ENCODE results near the gene CCDC27.

Gene CCDC27

GRCh38 chr1:3775490-3776230, 23.4 kb downstream of the CCDC27 start:
- H3K4me1 ChIP-seq (ENCODE audit: insufficient read depth, low read length), result peaks cover 23% of the 10 kb centered on the region
- no peak overlapping the region for H3K9ac ChIP-seq (ENCODE audit: low read length)
- H3K36me3 ChIP-seq (ENCODE audit: insufficient read depth, low read length), result peaks cover 17% of the 10 kb centered on the region
- no peaks in the 10 kb centered on the region for H3K9me3 ChIP-seq (ENCODE audit: low read length)
- no peak overlapping the region for H3K4me3 ChIP-seq (ENCODE audit: low read depth in 1 of 2, low read length in 2 of 2)
- H3K27ac ChIP-seq (ENCODE audit: low read depth, low read length), result no peak overlapping the region
- no peaks in the 10 kb centered on the region for H3K27me3 ChIP-seq (ENCODE audit: control insufficient read depth in 1 of 2, insufficient read depth in 2 of 2, low read length in 2 of 2)

GRCh38 chr1:3776231-3776961, 24.1 kb downstream of the CCDC27 start:
- Histone ChIP-seq H3K9ac (ENCODE audit: low read length) (no peak overlapping the region), H3K4me3 (ENCODE audit: low read depth in 1 of 2, low read length in 2 of 2) (no peak overlapping the region), H3K36me3 (ENCODE audit: insufficient read depth, low read length) (peaks cover 24% of the 10 kb centered on the region), H3K27ac (ENCODE audit: low read depth, low read length) (no peak overlapping the region), H3K4me1 (ENCODE audit: insufficient read depth, low read length) (peaks cover 17% of the 10 kb centered on the region), H3K27me3 (ENCODE audit: control insufficient read depth in 1 of 2, insufficient read depth in 2 of 2, low read length in 2 of 2) (no peaks in the 10 kb centered on the region), H3K9me3 (ENCODE audit: low read length) (no peaks in the 10 kb centered on the region)

GRCh38 chr1:3777078-3777547, 24.9 kb downstream of the CCDC27 start:
- peaks cover 31% of the 10 kb centered on the region for H3K36me3 ChIP-seq (ENCODE audit: insufficient read depth, low read length)
- no peaks in the 10 kb centered on the region for H3K9me3 ChIP-seq (ENCODE audit: low read length)
- H3K4me3 ChIP-seq (ENCODE audit: low read depth in 1 of 2, low read length in 2 of 2), result no peak overlapping the region
- peaks cover 12% of the 10 kb centered on the region for H3K4me1 ChIP-seq (ENCODE audit: insufficient read depth, low read length)
- H3K9ac ChIP-seq (ENCODE audit: low read length), result no peak overlapping the region
- H3K27ac ChIP-seq (ENCODE audit: low read depth, low read length), result no peak overlapping the region
- H3K27me3 ChIP-seq (ENCODE audit: control insufficient read depth in 1 of 2, insufficient read depth in 2 of 2, low read length in 2 of 2), result no peaks in the 10 kb centered on the region

GRCh38 chr1:3777647-3778589, 25.7 kb downstream of the CCDC27 start:
- H3K4me1 ChIP-seq (ENCODE audit: insufficient read depth, low read length), result peaks cover 12% of the 10 kb centered on the region
- no peak overlapping the region for H3K9ac ChIP-seq (ENCODE audit: low read length)
- no peak overlapping the region for H3K4me3 ChIP-seq (ENCODE audit: low read depth in 1 of 2, low read length in 2 of 2)
- H3K9me3 ChIP-seq (ENCODE audit: low read length), result no peaks in the 10 kb centered on the region
- no peak overlapping the region for H3K27ac ChIP-seq (ENCODE audit: low read depth, low read length)
- no peaks in the 10 kb centered on the region for H3K27me3 ChIP-seq (ENCODE audit: control insufficient read depth in 1 of 2, insufficient read depth in 2 of 2, low read length in 2 of 2)
- peaks cover 39% of the 10 kb centered on the region for H3K36me3 ChIP-seq (ENCODE audit: insufficient read depth, low read length)

GRCh38 chr1:3778590-3779264, 26.5 kb downstream of the CCDC27 start:
- Histone ChIP-seq H3K36me3 (ENCODE audit: insufficient read depth, low read length) (peaks cover 46% of the 10 kb centered on the region), H3K9me3 (ENCODE audit: low read length) (no peaks in the 10 kb centered on the region), H3K4me3 (ENCODE audit: low read depth in 1 of 2, low read length in 2 of 2) (no peak overlapping the region), H3K4me1 (ENCODE audit: insufficient read depth, low read length) (peaks cover 6% of the 10 kb centered on the region), H3K27ac (ENCODE audit: low read depth, low read length) (no peak overlapping the region), H3K27me3 (ENCODE audit: control insufficient read depth in 1 of 2, insufficient read depth in 2 of 2, low read length in 2 of 2) (no peaks in the 10 kb centered on the region), H3K9ac (ENCODE audit: low read length) (no peak overlapping the region)

GRCh38 chr1:3779265-3779911, 27.1 kb downstream of the CCDC27 start:
- no peak overlapping the region for H3K9ac ChIP-seq (ENCODE audit: low read length)
- no peak overlapping the region for H3K4me3 ChIP-seq (ENCODE audit: low read depth in 1 of 2, low read length in 2 of 2)
- H3K36me3 ChIP-seq (ENCODE audit: insufficient read depth, low read length), result peaks cover 46% of the 10 kb centered on the region

GRCh38 chr1:3779912-3780416, 27.7 kb downstream of the CCDC27 start:
- H3K36me3 ChIP-seq (ENCODE audit: insufficient read depth, low read length), result peaks cover 50% of the 10 kb centered on the region
- no peak overlapping the region for H3K9ac ChIP-seq (ENCODE audit: low read length)
- H3K4me1 ChIP-seq (ENCODE audit: insufficient read depth, low read length), result peaks cover 5% of the 10 kb centered on the region
- no peaks in the 10 kb centered on the region for H3K27me3 ChIP-seq (ENCODE audit: control insufficient read depth in 1 of 2, insufficient read depth in 2 of 2, low read length in 2 of 2)
- H3K27ac ChIP-seq (ENCODE audit: low read depth, low read length), result no peak overlapping the region
- no peaks in the 10 kb centered on the region for H3K9me3 ChIP-seq (ENCODE audit: low read length)
- no peak overlapping the region for H3K4me3 ChIP-seq (ENCODE audit: low read depth in 1 of 2, low read length in 2 of 2)

More at GRCh38 chr1:3779265-3779911, 27.1 kb downstream of the CCDC27 start:
- Histone ChIP-seq H3K27ac (ENCODE audit: low read depth, low read length) (no peak overlapping the region), H3K27me3 (ENCODE audit: control insufficient read depth in 1 of 2, insufficient read depth in 2 of 2, low read length in 2 of 2) (no peaks in the 10 kb centered on the region), H3K4me1 (ENCODE audit: insufficient read depth, low read length) (peaks cover 6% of the 10 kb centered on the region), H3K9me3 (ENCODE audit: low read length) (no peaks in the 10 kb centered on the region)

GRCh38 chr1:3780901-3781300, 28.7 kb downstream of the CCDC27 start:
- H3K9me3 ChIP-seq (ENCODE audit: low read length), result no peaks in the 10 kb centered on the region
- no peaks in the 10 kb centered on the region for H3K27me3 ChIP-seq (ENCODE audit: control insufficient read depth in 1 of 2, insufficient read depth in 2 of 2, low read length in 2 of 2)
- H3K4me3 ChIP-seq (ENCODE audit: low read depth in 1 of 2, low read length in 2 of 2), result no peak overlapping the region
- peaks cover 59% of the 10 kb centered on the region for H3K36me3 ChIP-seq (ENCODE audit: insufficient read depth, low read length)
- no peaks in the 10 kb centered on the region for H3K4me1 ChIP-seq (ENCODE audit: insufficient read depth, low read length)
- H3K27ac ChIP-seq (ENCODE audit: low read depth, low read length), result no peak overlapping the region
- H3K9ac ChIP-seq (ENCODE audit: low read length), result no peak overlapping the region

GRCh38 chr1:3783651-3784474, 31.6 kb downstream of the CCDC27 start:
- no peak overlapping the region for H3K4me3 ChIP-seq (ENCODE audit: low read depth in 1 of 2, low read length in 2 of 2)
- H3K9ac ChIP-seq (ENCODE audit: low read length), result no peak overlapping the region
- H3K9me3 ChIP-seq (ENCODE audit: low read length), result no peaks in the 10 kb centered on the region
- no peaks in the 10 kb centered on the region for H3K27me3 ChIP-seq (ENCODE audit: control insufficient read depth in 1 of 2, insufficient read depth in 2 of 2, low read length in 2 of 2)
- peaks cover 84% of the 10 kb centered on the region for H3K36me3 ChIP-seq (ENCODE audit: insufficient read depth, low read length)
- no peak overlapping the region for H3K27ac ChIP-seq (ENCODE audit: low read depth, low read length)
- H3K4me1 ChIP-seq (ENCODE audit: insufficient read depth, low read length), result no peaks in the 10 kb centered on the region

GRCh38 chr1:3785045-3785444, 32.8 kb downstream of the CCDC27 start:
- Histone ChIP-seq H3K27ac (ENCODE audit: low read depth, low read length) (no peak overlapping the region), H3K36me3 (ENCODE audit: insufficient read depth, low read length) (peaks cover 80% of the 10 kb centered on the region), H3K9me3 (ENCODE audit: low read length) (no peaks in the 10 kb centered on the region), H3K4me3 (ENCODE audit: low read depth in 1 of 2, low read length in 2 of 2) (no peak overlapping the region), H3K9ac (ENCODE audit: low read length) (no peak overlapping the region), H3K27me3 (ENCODE audit: control insufficient read depth in 1 of 2, insufficient read depth in 2 of 2, low read length in 2 of 2) (no peaks in the 10 kb centered on the region), H3K4me1 (ENCODE audit: insufficient read depth, low read length) (no peaks in the 10 kb centered on the region)

Data from muscle layer of colon (tissue), 2 donors.